SHP77 (cell line): ENCODE data around the gene EFCAB7.

Experiments used
- DNase-seq, 2 experiments: peaks; one replicate each; lab custom pipeline; 2025; lab: John Stamatoyannopoulos, UW

EFCAB7 gene, protein sequence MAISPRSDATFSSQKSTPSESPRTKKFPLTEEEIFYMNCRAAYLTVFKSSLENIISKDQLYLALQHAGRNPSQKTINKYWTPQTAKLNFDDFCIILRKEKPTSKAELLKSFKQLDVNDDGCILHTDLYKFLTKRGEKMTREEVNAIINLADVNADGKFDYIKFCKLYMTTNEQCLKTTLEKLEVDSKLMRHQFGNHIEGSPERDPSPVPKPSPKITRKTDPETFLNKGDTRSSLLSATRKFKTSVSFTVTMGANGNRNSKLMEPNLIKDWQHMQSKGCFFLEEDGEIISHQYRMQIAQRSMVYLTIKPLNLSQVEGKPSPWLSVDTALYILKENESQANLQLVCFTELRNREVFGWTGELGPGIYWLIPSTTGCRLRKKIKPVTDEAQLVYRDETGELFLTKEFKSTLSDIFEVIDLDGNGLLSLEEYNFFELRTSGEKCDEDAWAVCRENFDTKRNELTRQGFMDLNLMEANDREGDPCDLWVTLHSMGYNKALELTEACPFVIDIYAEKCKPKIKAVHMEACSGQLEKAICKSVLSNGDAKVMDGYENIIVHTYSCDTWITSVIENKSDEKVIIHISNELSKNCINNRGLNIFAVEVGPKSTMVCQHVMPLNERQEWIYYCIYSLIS

DNA sequence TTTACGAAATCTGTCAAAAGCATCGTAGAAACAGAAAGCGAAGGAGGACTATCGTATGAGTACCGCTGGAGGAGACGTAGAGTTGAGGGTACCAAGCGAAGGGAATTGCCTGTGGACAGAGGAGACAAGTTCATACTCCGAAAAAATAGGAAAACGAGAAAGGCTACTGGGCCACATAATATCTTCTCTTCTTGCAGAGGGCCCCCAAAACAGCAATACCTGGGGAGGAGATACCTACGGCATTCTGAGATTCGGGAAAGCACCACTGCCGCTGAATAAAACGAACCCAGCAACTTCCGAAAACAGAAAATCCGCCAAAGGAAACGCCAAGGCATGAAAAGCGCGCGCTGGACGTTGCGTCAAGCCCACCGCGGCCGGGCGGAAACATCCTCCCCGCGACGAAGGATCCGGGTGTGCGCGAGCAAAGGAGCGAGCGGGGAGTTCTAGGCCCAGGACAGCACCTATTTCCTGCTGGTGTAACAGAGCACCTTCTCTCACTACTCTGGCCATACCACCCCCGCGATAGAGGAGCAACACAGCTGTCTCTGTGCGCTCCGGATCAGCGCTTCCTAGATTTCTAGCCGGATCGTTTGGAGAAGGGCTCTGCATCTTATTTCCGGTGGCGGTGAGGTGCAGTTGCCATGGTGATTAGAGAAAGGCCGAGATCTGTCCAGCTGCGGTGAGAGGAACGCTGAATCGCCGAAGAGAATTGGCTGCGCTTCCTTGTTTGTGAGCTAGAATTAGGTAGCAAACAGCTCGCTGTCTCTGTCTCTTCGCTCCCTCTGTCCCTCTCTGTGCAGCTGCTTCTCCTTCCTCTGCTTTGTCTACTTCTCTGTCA is at the start of gene EFCAB7, which contains the start of gene ITGB3BP:
Gene EFCAB7, plus strand, starts transcription at position 635 of the 838 bp plus-strand sequence. CDS start 2,048 bp downstream, outside the sequence.
Gene ITGB3BP, minus strand, starts transcription at position 335 of the 838 bp plus-strand sequence. Its CDS starts 92 bp downstream, at position 243.
- peak; percentile 96 to 97 for DNase-seq

DNA sequence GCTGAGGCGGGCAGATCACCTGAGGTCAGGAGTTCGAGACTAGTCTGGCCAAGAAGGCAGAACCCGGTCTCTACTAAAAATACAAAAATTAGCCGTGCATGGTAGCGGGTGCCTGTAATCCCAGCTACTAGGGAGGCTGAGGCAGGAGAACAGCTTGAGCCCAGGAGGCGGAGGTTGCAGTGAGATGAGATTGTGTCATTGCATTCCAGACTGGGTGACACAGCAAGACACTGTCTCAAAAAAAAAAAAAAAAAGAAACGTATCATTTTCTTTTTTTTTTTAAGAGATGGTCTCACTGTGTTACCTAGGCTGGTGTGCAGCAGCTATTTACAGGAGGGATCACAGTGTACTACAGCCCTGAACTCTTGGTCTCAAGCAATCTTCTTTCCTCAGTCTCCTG is 47.6 kb upstream of the EFCAB7 start:
- no peak for DNase-seq

DNA sequence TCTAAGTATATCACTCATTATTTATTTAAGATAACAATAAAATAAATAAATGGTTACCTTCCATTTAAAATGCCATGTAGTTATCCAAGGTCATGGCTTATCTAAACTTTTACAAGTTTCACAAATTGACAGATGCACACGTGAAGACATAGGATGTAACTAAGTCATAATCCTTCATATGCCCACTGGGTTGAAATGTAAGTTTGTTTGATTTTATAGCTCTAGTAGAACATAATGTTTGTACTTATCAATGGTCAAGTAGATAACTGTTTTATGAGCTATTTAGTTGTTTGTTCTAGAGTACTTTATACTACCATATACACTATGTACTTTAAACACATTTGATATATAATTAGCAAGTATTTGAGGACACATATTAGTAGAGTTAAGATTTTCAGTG is 43.3 kb upstream of the EFCAB7 start:
- DNase-seq: no peak

DNA sequence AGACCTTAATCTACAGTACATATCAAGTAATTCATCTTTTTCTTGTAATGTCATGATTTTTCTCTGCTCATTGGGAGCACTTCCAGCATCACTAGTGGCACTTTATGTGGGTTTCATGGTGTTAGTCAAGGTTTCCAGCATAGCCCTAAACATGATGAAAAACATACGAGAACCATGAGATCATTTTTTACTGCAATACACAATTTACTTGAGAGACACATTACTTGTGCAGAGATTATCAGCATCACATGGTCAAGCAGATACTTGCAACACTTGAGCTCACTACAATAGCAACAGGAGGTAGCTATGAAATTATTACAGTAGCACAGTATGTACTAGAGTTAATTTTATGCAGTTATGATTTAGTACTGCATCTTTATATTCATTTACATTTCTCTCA is 36.7 kb upstream of the EFCAB7 start:
- no peak for DNase-seq

DNA sequence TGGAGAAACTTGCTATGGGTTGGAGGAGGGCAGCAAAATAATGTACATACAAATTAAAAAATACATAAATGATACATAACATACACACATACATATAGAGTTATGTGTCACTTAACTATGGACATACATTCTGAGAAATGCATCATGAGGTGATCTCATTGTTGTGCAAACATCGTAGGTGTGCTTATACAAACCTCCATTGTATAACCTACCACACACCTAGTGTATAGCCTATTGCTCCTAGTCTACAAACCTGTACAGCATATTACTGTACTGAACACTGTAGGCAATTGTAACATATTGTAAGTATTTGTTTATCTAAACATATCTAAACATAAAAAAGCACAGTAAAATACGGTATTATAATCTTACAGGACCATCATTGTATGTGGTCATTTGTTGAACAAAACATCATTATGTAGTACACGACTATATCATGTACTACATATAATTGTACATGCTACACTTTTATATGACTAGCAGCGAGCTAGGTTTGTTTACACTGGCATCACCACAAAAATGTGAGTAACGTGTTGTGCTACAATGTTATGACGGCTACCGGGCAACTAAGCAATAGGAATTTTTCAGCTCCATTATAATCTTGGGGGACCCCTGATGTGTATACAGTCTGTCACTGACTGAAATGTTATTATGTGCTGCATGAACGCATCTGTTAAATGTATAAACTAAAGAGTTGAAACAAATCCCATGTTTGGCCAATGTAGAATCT is 35.8 kb upstream of the EFCAB7 start:
- no peak for DNase-seq

DNA sequence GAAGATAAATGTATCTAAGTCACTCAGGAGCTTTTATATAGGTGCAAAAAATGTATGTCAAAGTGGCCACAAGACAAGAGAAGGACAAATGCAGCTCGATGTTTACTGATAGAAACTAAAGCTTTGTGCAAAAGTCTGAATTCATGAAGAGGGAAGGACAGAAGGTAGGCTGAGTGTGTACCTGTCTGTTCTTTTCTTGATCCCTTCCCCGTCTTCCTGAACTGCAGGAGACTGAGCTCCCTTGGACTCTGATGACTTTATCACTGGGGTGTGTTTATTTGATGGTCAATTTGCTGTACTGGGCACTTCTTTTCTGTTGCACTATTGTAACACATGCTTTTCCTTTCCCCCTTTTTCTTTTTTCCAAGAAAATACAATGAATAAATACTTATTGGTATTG is 25.7 kb upstream of the EFCAB7 start:
- no peak for DNase-seq

DNA sequence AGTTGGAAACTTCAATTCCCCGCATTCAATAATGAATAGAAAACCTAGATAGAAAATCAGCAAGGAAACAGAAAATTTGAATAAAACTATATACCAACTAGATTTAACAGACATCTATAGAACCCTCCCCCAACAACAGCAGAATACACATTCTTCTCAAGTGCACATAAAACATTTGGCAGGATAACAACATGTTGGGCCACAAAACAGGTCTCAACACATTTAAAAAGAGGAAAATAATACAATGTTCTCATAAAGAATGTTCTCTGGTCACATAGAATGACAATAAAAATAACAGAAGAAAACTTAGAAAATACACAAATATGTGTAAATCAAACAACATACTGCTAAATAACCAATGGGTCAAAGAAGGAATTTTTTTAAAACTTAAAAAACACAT is 25.2 kb upstream of the EFCAB7 start:
- no peak for DNase-seq

DNA sequence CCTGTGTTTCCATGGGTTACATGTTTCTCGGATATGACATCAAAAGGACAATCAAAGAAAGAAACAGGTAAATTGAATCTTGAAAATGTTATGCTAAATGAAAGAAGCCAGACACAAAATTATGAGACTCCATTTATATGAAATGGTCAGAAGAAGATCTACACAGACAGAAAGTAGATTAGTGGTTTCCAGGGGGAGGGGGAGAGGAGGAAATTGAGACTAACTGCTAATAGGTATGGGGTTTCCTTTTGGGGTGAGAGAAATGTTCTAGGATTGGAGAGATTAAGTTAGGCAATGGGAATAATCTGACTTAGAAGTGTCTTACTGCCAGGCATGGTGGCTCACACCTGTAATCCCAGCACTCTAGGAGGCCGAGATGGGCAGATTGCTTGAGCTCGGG is 22.1 kb upstream of the EFCAB7 start:
- DNase-seq: no peak

DNA sequence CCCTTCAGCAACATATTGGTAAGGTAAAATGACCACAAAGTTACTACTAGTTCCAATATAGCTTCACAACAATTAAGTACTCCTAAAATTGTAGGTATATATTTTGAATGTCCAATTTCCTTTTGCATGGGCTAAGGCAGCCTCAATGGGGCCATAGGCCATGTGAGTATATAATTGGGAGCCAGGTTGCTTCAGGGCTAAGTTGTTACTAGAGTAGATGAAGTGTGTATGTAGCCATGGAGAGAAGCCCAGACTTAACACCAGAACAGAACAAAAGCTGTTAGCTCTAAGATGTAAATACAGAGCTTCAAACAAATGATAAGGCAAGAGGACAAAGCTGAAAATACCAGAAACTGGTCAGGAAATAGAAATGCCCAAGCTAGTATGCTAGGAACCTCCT is 16.5 kb upstream of the EFCAB7 start:
- no peak for DNase-seq

DNA sequence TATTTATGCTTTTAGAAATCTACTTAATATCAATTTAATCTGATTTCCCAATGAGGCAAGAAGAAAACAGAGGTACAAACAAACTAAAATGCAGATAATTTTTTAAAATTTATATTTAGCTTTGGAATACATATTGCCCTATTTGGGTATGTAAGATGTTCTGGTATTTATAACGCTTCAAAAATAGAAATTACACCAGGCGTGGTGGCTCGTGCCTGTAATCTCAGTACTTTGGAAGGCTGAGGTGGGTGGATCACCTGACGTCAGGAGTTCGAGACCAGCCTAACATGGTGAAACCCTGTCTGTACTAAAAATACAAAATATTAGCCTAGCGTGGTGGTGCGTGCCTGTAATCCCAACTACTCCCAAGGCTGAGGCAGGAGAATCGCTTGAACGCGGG is 13.6 kb upstream of the EFCAB7 start:
- DNase-seq: no peak

DNA sequence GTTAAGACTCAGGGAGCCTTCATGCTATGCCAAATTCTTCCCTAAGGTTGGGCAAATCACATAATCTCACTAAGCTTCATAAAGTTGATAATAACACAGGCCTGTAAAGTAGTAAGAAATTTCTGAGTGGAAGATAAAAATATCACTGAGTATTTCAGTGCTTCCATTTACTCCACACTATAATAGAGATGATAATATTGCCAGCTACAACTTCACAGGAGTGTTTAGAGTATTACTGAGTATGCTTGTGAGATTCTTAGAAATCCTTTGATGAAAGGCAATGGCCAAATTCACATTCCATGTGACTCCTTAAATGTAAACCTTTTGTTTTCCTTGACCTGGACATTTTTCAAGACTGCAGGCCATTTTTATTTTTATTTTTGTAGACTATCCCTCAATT is 10.7 kb upstream of the EFCAB7 start:
- DNase-seq: no peak

DNA sequence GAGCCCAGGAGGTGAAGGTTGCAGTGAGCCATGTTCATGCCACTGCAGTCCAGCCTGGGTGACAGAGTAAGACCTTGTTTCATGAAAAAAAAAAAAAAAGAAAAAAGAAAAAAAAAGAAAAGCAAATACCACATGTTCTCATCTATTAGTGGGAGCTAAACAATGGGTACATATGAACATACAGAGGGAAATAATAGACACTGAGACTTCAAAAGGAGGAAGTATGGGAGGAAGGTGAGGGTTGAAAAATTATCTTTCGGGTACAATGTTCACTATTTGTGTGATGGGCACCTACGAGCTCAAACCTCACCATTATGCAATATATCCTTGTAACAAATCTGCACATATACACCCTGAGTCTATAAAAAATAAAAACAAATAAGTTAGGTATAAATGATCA is 6.7 kb upstream of the EFCAB7 start:
- DNase-seq: no peak

DNA sequence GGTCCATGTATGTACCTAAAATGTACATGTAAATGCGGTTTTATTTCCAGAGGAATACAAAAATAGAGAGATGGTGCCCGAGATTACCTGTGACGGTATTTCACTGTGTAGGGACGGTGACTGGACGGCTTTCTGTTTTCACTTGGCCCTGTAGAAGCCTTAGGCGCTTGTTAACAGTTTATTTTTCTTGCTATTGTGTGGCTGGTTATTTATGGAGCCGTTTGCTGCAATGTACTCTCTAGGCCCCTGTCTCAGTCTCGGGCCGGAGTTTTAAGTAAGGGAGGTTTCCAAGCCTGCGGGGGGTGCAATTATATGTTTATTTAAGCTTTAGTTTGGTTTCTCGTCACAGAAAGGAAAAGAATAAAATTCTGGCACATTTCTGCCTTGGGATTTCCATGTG is 413 bp downstream of the EFCAB7 start:
- no peak for DNase-seq

DNA sequence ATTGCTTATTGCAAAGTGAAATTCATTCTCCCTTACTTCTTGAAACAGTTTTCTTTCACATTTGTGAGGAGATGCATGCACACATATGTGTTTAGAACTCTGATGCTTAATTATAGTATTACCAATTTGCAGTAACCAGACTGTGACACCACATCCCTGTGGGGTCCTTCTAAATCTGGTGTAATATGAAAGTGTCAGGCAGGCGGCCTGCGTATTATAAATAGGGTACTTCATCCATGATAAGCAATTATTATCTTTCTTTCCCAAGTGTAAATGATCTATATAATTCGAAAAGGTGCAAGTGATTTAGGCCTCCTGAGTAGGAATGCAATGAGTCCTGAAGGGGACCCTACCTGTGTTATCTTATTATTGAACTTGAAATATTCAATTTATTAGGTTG is 876 bp downstream of the EFCAB7 start:
- peak in 1 of 2 experiments; percentile 4 for DNase-seq

DNA sequence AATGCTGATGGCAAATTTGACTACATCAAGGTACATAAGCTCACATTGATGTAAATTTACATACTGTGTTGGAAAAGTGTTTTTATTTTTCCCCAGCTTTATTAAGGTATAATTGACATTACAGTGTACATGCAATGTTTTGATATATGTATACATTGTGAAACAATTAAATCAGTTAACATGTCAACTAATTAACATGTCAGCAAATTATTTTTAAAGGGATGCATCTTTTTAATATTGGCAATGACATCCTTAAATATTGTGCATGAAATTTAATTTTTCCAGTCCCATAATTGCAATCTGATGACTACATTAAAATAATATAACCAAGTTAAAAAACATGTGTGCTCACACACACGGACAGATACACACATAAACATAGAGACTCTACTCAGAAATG is 9.4 kb downstream of the EFCAB7 start:
- no peak for DNase-seq

DNA sequence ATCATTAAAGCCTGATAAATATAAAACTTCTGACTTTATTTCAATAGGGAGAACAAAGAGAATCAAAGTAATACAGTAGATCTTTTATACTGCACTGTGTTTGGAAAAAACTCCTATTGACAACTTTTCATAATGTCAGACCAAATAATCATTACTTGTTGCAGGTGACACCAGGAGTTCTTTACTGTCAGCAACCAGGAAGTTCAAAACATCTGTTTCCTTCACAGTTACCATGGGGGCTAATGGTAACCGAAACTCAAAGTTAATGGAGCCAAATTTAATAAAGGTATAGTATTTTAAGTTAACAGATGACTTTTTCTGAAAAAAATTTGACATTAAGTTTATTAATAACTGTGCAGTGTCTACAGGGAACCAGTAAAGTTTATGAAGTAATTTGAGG is 10.6 kb downstream of the EFCAB7 start:
- DNase-seq: no peak

DNA sequence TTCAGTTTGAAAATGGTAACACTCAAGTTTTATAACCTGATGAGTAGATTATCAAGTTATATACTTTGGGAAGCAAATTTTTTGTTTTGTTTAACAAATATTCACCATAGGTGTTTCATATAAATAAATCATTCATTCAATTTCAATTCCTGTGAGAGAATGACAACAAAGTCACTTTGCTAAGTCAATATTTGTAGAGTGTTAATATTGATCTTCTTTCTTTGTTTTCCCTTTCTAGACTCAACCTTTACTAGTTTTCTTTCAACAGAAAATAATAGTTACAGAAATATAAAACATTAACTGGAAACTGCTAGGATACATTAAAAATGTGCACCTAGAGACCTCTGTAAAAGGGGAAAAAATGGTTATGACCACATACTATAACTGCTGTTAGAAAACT is 11.1 kb downstream of the EFCAB7 start:
- DNase-seq: no peak

DNA sequence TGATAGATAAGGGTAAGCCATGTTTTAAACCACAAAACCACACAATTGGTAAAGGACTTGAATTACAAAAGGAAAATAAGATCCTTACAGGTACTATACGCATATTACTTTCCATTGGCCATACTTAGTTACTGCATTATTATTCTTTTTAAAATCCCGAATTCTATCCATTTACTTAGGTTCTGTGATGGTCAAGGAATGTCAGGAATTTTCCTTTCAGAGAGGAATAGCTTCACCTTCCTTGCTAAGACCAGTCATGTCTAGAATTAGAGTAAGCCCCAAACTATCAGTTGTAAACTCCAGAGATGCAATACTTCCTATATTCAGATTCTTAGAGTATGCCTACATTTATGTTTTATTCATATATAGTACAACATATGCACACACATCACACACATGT is 13.7 kb downstream of the EFCAB7 start:
- DNase-seq: no peak

DNA sequence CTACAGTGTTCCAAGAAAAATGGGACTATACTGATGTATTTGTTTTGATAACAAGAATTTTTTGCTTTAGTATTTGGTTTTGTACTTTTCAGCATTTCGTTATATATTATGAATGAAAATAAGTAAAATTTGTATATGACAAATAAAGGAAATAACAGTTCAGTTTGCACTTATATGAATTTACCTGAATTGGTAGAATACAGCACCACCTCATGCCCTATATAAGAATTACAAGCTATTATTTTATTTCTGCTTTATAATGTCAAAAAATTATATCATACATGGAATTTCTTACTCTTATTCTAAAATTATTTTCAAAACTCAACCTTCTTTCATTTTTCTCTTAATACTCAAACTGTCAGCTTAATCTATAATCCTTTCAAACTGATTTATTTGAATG is 14.6 kb downstream of the EFCAB7 start:
- DNase-seq: no peak

DNA sequence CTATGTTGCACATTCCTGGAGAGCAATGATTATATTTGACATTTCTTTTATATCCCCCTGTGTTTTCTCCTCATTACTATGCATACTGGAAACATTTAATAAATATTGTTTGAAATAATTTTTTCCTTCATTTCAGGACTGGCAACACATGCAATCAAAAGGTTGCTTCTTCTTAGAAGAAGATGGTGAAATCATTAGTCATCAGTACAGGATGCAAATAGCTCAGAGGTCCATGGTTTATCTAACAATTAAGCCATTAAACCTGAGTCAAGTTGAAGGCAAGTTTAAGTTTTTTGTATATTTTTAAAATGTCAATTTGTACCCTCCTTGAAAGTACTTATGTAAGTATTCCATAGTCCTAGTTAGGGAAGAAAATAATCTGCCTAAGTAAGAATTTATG is 22.5 kb downstream of the EFCAB7 start:
- DNase-seq: no peak

DNA sequence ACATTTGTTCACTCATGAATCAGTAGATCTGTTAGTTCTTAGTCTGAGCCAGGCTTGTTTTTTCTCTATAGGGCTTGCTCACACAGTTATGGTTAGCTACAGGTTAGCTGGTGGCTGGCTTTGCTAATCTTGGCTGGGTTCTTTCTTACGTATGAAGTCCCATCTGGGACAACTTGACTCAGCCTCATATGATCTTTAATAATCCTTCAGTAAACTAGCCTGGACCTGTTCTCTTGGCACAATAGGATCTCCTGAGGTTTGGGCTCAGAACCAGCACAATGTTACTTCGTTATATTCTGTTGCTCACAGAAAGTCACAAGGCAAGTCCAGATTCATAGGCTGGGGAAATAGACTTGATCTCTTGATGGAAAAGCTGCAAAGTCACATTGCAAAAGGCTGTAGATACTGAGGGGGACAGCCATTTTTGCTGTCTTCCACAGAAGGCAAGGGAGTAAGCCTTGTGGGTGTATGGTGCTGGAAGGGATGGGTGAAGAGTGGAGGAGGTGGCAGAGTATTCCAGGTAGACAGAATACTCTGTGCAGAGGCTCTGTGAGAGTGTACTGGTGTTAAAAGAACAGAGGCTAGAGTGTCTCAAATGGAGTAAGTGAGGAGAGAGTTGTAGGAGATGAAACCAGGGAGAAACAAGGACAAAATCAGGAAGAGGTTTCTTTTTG is 24.4 kb downstream of the EFCAB7 start:
- DNase-seq: no peak
